ENCODE measurements around the gene GMPR2.

DNA sequence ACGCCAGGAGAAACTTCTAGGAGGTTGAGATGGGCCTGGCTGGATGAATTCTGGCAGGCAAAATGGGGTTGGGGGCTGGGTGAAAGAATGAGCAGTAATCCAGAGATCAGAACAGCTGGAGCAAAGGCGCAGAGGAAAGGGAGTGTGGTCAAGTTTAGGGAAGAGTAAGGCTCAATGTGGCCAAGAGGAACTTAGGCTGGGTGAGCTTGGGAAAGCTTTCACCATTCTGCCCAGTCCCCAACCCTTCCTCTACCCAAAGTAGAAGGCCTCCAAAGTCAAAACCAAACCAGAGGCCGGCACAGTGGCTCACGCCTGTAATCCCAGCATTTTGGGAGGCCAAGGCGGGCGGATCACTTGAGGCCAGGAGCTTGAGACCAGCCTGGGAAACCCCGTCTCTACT, 48.9 kb downstream of the GMPR2 start:
- TF ChIP-seq, protein P1, sequence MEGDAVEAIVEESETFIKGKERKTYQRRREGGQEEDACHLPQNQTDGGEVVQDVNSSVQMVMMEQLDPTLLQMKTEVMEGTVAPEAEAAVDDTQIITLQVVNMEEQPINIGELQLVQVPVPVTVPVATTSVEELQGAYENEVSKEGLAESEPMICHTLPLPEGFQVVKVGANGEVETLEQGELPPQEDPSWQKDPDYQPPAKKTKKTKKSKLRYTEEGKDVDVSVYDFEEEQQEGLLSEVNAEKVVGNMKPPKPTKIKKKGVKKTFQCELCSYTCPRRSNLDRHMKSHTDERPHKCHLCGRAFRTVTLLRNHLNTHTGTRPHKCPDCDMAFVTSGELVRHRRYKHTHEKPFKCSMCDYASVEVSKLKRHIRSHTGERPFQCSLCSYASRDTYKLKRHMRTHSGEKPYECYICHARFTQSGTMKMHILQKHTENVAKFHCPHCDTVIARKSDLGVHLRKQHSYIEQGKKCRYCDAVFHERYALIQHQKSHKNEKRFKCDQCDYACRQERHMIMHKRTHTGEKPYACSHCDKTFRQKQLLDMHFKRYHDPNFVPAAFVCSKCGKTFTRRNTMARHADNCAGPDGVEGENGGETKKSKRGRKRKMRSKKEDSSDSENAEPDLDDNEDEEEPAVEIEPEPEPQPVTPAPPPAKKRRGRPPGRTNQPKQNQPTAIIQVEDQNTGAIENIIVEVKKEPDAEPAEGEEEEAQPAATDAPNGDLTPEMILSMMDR (IDR thresholded peaks at IDR 0.05) = no peak
- no peak for TF ChIP-seq POLR2A (IDR thresholded peaks at IDR 0.05)
